Hepatocyte (in vitro differentiated cells): ENCODE data around the gene ADAMTS4.

Source experiments
- EZH2 ChIP-seq: fragments of 200-600 bp; sonication (generic); IDR thresholded peaks from 2 replicates; pipeline ENCODE4 v1.6.1; 2016; ENCODE audit warnings: antibody characterized with exemption, mild to moderate bottlenecking, borderline replicate concordance
- EZH2phosphoT487 ChIP-seq: fragments of 200-600 bp; sonication (generic); IDR thresholded peaks from one replicate; pipeline ENCODE4 v1.6.1; 2018; ENCODE audit warnings: antibody characterized with exemption, mild to moderate bottlenecking, low read depth, moderate library complexity; ENCODE audit not compliant: unreplicated experiment, severe bottlenecking
- TF ChIP-seq, protein P1 (sequence below): fragments of 200-600 bp; sonication (generic); IDR thresholded peaks from 2 replicates; pipeline ENCODE4 v1.5.1; 2016; ENCODE audit warnings: antibody characterized with exemption, mild to moderate bottlenecking; ENCODE audit not compliant: poor library complexity

DNA sequence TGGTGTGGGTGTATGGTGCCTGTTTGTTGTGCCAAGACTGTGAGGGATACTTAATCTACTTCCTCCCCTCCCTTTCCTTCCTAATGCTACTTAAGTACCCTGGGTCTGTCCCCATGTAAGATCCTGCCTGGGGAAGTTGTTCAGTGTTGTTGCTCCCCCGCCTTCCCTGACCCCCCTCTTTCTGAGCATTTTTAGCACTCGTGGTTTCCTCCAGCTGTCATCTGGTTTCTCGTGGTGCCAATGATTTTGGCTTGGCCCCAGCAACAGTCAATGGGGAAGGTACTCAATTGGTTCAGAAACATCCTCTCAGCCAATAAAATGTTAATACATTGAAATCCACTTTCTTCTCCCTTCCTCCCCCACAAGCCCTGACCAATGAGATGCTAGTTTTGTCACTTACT, 13.6 kb downstream of the ADAMTS4 start:
- TF ChIP-seq EZH2 (no peak), EZH2phosphoT487 (no peak)
- TF ChIP-seq, protein P1, sequence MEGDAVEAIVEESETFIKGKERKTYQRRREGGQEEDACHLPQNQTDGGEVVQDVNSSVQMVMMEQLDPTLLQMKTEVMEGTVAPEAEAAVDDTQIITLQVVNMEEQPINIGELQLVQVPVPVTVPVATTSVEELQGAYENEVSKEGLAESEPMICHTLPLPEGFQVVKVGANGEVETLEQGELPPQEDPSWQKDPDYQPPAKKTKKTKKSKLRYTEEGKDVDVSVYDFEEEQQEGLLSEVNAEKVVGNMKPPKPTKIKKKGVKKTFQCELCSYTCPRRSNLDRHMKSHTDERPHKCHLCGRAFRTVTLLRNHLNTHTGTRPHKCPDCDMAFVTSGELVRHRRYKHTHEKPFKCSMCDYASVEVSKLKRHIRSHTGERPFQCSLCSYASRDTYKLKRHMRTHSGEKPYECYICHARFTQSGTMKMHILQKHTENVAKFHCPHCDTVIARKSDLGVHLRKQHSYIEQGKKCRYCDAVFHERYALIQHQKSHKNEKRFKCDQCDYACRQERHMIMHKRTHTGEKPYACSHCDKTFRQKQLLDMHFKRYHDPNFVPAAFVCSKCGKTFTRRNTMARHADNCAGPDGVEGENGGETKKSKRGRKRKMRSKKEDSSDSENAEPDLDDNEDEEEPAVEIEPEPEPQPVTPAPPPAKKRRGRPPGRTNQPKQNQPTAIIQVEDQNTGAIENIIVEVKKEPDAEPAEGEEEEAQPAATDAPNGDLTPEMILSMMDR = no peak
